Measurements from ENCODE around the gene CSTF1.

GRCh38 chr20:56418385-56418861 is 26.0 kb downstream of the CSTF1 start:
- TF ChIP-seq POLR2AphosphoS5 (IDR thresholded peaks at IDR 0.05; ENCODE audit: low read depth, low read length) (no peak), TAF1 (IDR thresholded peaks at IDR 0.05; ENCODE audit: low read depth, low read length) (no peak), POLR2A (IDR thresholded peaks at IDR 0.05; ENCODE audit: low read depth, low read length) (no peak), SPI1 (IDR thresholded peaks at IDR 0.05; ENCODE audit: low read depth, low read length) (no peak)
